Measurements from ENCODE around the gene VIL1. TPM values are rescaled to one million over a fixed set of nuclear protein-coding genes. Genes with fewer than 3 reads are reported as not detected.

Gene VIL1
- total and polyA plus RNA-seq, 2 of the 8 experiments (the other 6 are each of a cell fraction or from before 2014, with no cell fraction given): 6.2 to 7.0 TPM

- no peak overlapping the region for H2BK5ac ChIP-seq (ENCODE audit: low read depth, low read length)
- H3K56ac ChIP-seq (replicated peaks; ENCODE audit: insufficient read length, low read depth, low read length): no peak overlapping the region
- no peak overlapping the region for H3K9ac ChIP-seq (replicated peaks in 1 of 4; ENCODE audit: extremely low read depth in 1 of 4, low read depth in 3 of 4, low read length in 3 of 4)
- H2BK20ac ChIP-seq (ENCODE audit: low read length): no peak overlapping the region
- no peak overlapping the region for H4K91ac ChIP-seq (replicated peaks; ENCODE audit: insufficient read length, low read length)
- no peak overlapping the region for H2AFZ ChIP-seq (ENCODE audit: low read length)
- H2BK12ac ChIP-seq (ENCODE audit: low read depth, low read length): no peak overlapping the region
- no peak overlapping the region for H3K23ac ChIP-seq (ENCODE audit: insufficient read length)
- no peak overlapping the region for H4K8ac ChIP-seq (ENCODE audit: extremely low read depth, insufficient read depth, low read length)
- peaks cover 10 to 61% (median 37%) of the 10 kb centered on the region in 4 experiments for H3K36me3 ChIP-seq (ENCODE audit: control insufficient read depth in 2 of 4, insufficient read depth in 4 of 4, low read length in 3 of 4)
- H3K9me3 ChIP-seq (ENCODE audit: insufficient read depth in 2 of 2, low read depth in 1 of 2, low read length in 1 of 2): no peaks in the 10 kb centered on the region
- H3K27me3 ChIP-seq (replicated peaks in 1 of 4; ENCODE audit: control insufficient read depth in 3 of 4, extremely low read depth in 1 of 4, insufficient read depth in 3 of 4, low read length in 3 of 4): no peaks in the 10 kb centered on the region
- H4K5ac ChIP-seq (ENCODE audit: insufficient read length, low read depth, low read length): no peak overlapping the region
- H3K14ac ChIP-seq (ENCODE audit: insufficient read length): no peak overlapping the region
- no peak overlapping the region for H3K4ac ChIP-seq (replicated peaks; ENCODE audit: insufficient read length, low read depth, low read length)
- H3K4me2 ChIP-seq (ENCODE audit: insufficient read depth in 1 of 2, low read depth in 2 of 2, low read length in 2 of 2): no peak overlapping the region
- H3K79me1 ChIP-seq (ENCODE audit: low read depth, low read length): no peaks in the 10 kb centered on the region
- no peak overlapping the region for H2AK5ac ChIP-seq (ENCODE audit: low read depth, low read length)
- H3K79me2 ChIP-seq (ENCODE audit: control insufficient read depth in 1 of 2, insufficient read depth in 2 of 2, low read length in 2 of 2): no peaks in the 10 kb centered on the region
- DNase-seq (ENCODE audit: low read depth in 1 of 2, low spot score in 2 of 2): no peak
- FAIRE-seq: no peak
- ChIA-PET CTCF (ENCODE audit: partially characterized antibody) (interaction anchor here (0.6 to 1.8 kb wide), 2 partner anchors 52 to 1791 kb away, joined by 3 to 5 read pairs; no protein-coding TSS in a partner anchor), POLR2A (ENCODE audit: partially characterized antibody) (no interaction called here)
- H4K20me1 ChIP-seq (replicated peaks in 1 of 2; ENCODE audit: control insufficient read depth in 1 of 2, insufficient read depth in 2 of 2, low read length in 2 of 2): peaks cover 0 to 2% of the 10 kb centered on the region in 2 experiments
- TF ChIP-seq POLR2A (IDR thresholded peaks at IDR 0.05; ENCODE audit: control extremely low read depth in 1 of 2, low read depth in 2 of 2, low read length in 2 of 2): no peak
- H3K27ac ChIP-seq (ENCODE audit: low read depth, low read length): no peak overlapping the region
- H2BK15ac ChIP-seq (ENCODE audit: low read length): no peak overlapping the region
- no peaks in the 10 kb centered on the region for H3K23me2 ChIP-seq (ENCODE audit: low read depth, low read length)
- no peaks in the 10 kb centered on the region for H3K4me1 ChIP-seq (replicated peaks in 1 of 4; ENCODE audit: control insufficient read depth in 3 of 4, insufficient read depth in 4 of 4, low read length in 3 of 4)
- 93% methylated on average over 1 of the region's 1 CpG; no CpG with 5 or more reads in 1 of the 2 experiments for whole genome bisulfite sequencing, 2 experiments (ENCODE audit: extremely low coverage in 1 of 2, insufficient coverage in 1 of 2, insufficient read length in 1 of 2, insufficient replicate concordance in 2 of 2, low coverage in 1 of 2, low lambda C conversion rate in 2 of 2, missing lambda C conversion rate in 1 of 2)
- no peak overlapping the region for H2BK120ac ChIP-seq (replicated peaks; ENCODE audit: low read depth, low read length)
- H3K4me3 ChIP-seq (ENCODE audit: extremely low read depth in 1 of 4, insufficient read depth in 2 of 4, low read depth in 3 of 4, low read length in 4 of 4): no peak overlapping the region
- H3K18ac ChIP-seq (ENCODE audit: extremely low read depth, low read length): no peak overlapping the region
Measured at GRCh38 chr2:218458598-218458997, 39.7 kb downstream of the VIL1 start.
